ENCODE measurements around the gene ADGRV1.

- TF ChIP-seq CTCF (IDR thresholded peaks at IDR 0.05) (no peak), POLR2A (IDR thresholded peaks at IDR 0.05) (no peak)
Measured at GRCh38 chr5:90637731-90638130, 79.1 kb downstream of the ADGRV1 start.

Measured in Peyer's patch (tissue), 4 donors.